SW 1271 (cell line): ENCODE measurements around the gene PPARA.

Experiments used
- DNase-seq, 2 experiments: peaks; one replicate each; lab custom pipeline; 2025; lab: John Stamatoyannopoulos, UW

Gene PPARA

GRCh38 chr22:46214149-46214548 lies 63.8 kb downstream of the PPARA start:
- DNase-seq: no peak

GRCh38 chr22:46214616-46215015 lies 64.3 kb downstream of the PPARA start:
- no peak for DNase-seq

- no peak for DNase-seq
These were observed 69.3 kb downstream of the PPARA start for GRCh38 chr22:46219636-46220035.

- DNase-seq: no peak
These were observed 70.6 kb downstream of the PPARA start for GRCh38 chr22:46220921-46221320.

- no peak for DNase-seq
These were observed 73.9 kb downstream of the PPARA start for GRCh38 chr22:46224044-46224897.

GRCh38 chr22:46224898-46225290 lies 74.6 kb downstream of the PPARA start:
- DNase-seq: no peak

- DNase-seq: no peak
These were observed 75.3 kb downstream of the PPARA start for GRCh38 chr22:46225631-46226030.

GRCh38 chr22:46226577-46226976 lies 76.3 kb downstream of the PPARA start:
- no peak for DNase-seq

GRCh38 chr22:46229701-46230100 lies 79.4 kb downstream of the PPARA start:
- DNase-seq: no peak

- DNase-seq: no peak
These were observed 80.1 kb downstream of the PPARA start for GRCh38 chr22:46230262-46230901.

GRCh38 chr22:46233231-46233630 lies 82.9 kb downstream of the PPARA start:
- DNase-seq: no peak

GRCh38 chr22:46234969-46235368 lies 84.6 kb downstream of the PPARA start:
- DNase-seq: no peak

GRCh38 chr22:46237453-46238124 lies 87.3 kb downstream of the PPARA start:
- no peak for DNase-seq

GRCh38 chr22:46238541-46238940 lies 88.2 kb downstream of the PPARA start:
- no peak for DNase-seq

- DNase-seq: no peak
These were observed 89.1 kb downstream of the PPARA start for GRCh38 chr22:46239261-46240048.

- no peak for DNase-seq
These were observed 89.7 kb downstream of the PPARA start for GRCh38 chr22:46240073-46240472.

- DNase-seq: no peak
These were observed 90.2 kb downstream of the PPARA start for GRCh38 chr22:46240506-46240905.

GRCh38 chr22:46240907-46241306 lies 90.6 kb downstream of the PPARA start:
- no peak for DNase-seq

GRCh38 chr22:46241396-46242007 lies 91.2 kb downstream of the PPARA start:
- no peak for DNase-seq

GRCh38 chr22:46242076-46242475 lies 91.8 kb downstream of the PPARA start:
- no peak for DNase-seq

GRCh38 chr22:46244771-46245170 lies 94.4 kb downstream of the PPARA start:
- DNase-seq: no peak

- DNase-seq: no peak
These were observed 95.2 kb downstream of the PPARA start for GRCh38 chr22:46245511-46245910.
